ENCODE results near the gene SRPK3. TPM values are rescaled to one million over a fixed set of nuclear protein-coding genes. Genes with fewer than 3 reads are reported as not detected.
A peak's percentile ranks its signal among the peaks of the same experiment; 100 is the strongest.

SRPK3 gene
- polyA plus RNA-seq, 1 donor from 2014 or later = not detected

DNA sequence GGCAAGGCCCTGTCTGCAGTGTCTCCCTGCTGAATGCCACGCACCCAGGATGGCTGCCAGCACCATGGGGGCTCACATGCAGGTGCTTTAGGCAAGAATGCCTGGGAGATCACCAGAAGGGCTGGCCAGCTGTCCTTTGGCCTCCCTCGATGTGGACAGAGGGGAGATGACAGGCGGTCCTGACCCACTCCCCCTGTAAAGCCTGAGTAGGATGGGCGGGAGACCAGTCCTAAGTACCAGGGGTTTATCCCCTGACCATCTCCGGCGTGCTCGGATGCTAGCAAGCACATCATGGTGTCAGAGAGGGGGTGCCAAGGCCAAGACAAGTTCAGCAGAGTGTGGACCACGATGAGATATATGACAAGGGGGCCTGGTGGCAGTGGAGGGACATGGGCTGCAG, 44.2 kb downstream of the SRPK3 start:
- no peaks in the 10 kb centered on the region for H4K20me1 ChIP-seq (ENCODE audit: insufficient read depth)
- H3K79me2 ChIP-seq (replicated peaks; ENCODE audit: insufficient read depth, low read length) = peaks cover 65% of the 10 kb centered on the region
- H3K9ac ChIP-seq (ENCODE audit: low read length) = no peak overlapping the region
- H3K9me2 ChIP-seq (ENCODE audit: insufficient read depth, low read length) = no peaks in the 10 kb centered on the region
- no peak overlapping the region for H3K4me2 ChIP-seq (ENCODE audit: low read length)
- H3K27ac ChIP-seq (ENCODE audit: low read length) = no peak overlapping the region
- TF ChIP-seq EZH2 (IDR thresholded peaks at IDR 0.05; ENCODE audit: borderline replicate concordance, insufficient read depth, low read length, poor library complexity, severe bottlenecking) = no peak
- H3K9me3 ChIP-seq (ENCODE audit: low read length) = no peaks in the 10 kb centered on the region
- no peaks in the 10 kb centered on the region for H3F3A ChIP-seq (ENCODE audit: insufficient read depth, low read length, poor library complexity, severe bottlenecking)
- H3K4me3 ChIP-seq (ENCODE audit: low read length) = no peak overlapping the region
- no peak overlapping the region for H2AFZ ChIP-seq (ENCODE audit: low read depth, low read length)
- no peaks in the 10 kb centered on the region for H3K27me3 ChIP-seq (ENCODE audit: insufficient read depth, low read depth, low read length)
- H3K36me3 ChIP-seq (ENCODE audit: insufficient read depth, low read length) = no peaks in the 10 kb centered on the region

DNA sequence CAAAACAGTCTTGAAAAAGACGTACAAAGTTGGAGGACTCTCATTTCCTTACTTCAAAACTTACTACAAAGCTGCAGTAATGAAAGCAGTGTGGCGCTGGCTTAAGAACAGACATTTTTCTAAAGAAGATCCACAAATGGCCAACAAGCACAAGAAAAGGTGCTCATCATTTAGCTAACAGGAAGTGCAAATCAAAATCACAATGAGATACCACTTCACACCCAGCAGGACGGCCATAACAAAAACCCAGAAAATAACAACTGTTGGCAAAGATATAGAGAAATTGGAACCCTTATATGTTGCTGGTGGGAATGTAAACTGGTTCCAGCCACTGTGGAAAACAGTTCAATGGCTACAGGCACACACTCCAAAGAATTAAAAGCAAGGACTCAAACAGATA, 46.2 kb downstream of the SRPK3 start:
- Histone ChIP-seq H3F3A (ENCODE audit: insufficient read depth, low read length, poor library complexity, severe bottlenecking) (no peaks in the 10 kb centered on the region), H4K20me1 (ENCODE audit: insufficient read depth) (no peaks in the 10 kb centered on the region), H2AFZ (ENCODE audit: low read depth, low read length) (no peak overlapping the region), H3K9ac (ENCODE audit: low read length) (no peak overlapping the region), H3K4me2 (ENCODE audit: low read length) (peak overlapping the region; percentile 39), H3K27ac (ENCODE audit: low read length) (no peak overlapping the region), H3K27me3 (ENCODE audit: insufficient read depth, low read depth, low read length) (no peaks in the 10 kb centered on the region), H3K4me3 (ENCODE audit: low read length) (peak overlapping the region; percentile 81), H3K36me3 (ENCODE audit: insufficient read depth, low read length) (no peaks in the 10 kb centered on the region), H3K9me3 (ENCODE audit: low read length) (no peaks in the 10 kb centered on the region), H3K79me2 (replicated peaks; ENCODE audit: insufficient read depth, low read length) (peaks cover 52% of the 10 kb centered on the region), H3K9me2 (ENCODE audit: insufficient read depth, low read length) (no peaks in the 10 kb centered on the region)
- TF ChIP-seq EP300 (conservative IDR thresholded peaks at IDR 0.05; ENCODE audit: poor library complexity, severe bottlenecking) = no peak
- TF ChIP-seq SMC3 (conservative IDR thresholded peaks at IDR 0.05; ENCODE audit: poor library complexity) = no peak

DNA sequence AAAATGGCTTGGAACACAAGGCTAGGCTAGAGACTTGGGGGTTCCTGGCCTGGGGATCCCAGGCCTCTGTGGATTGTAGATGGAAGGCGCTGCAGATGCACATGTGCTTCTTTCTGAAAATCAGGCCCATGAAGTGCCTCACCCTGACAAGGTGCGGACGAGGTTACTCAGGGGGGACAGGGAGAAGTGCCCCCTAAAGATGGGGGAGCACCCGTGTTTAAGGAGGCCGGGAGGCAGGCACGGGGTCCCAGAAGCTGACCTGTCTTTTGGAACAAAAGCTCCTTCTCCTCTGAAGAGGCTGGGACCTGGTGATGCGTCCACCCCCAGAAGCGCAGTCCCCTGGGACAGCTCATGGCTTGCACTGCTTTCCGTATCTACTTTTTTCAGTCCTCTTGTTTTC, 47.1 kb downstream of the SRPK3 start:
- Histone ChIP-seq H3K79me2 (replicated peaks; ENCODE audit: insufficient read depth, low read length) (peaks cover 44% of the 10 kb centered on the region), H3K4me3 (ENCODE audit: low read length) (peak overlapping the region; percentile 81), H3K27ac (ENCODE audit: low read length) (peak overlapping the region; percentile 88), H4K20me1 (ENCODE audit: insufficient read depth) (no peaks in the 10 kb centered on the region), H3K27me3 (ENCODE audit: insufficient read depth, low read depth, low read length) (no peaks in the 10 kb centered on the region), H3F3A (ENCODE audit: insufficient read depth, low read length, poor library complexity, severe bottlenecking) (no peaks in the 10 kb centered on the region), H3K9ac (ENCODE audit: low read length) (peak overlapping the region; percentile 91), H2AFZ (ENCODE audit: low read depth, low read length) (no peak overlapping the region), H3K4me2 (ENCODE audit: low read length) (peak overlapping the region; percentile 39), H3K9me3 (ENCODE audit: low read length) (no peaks in the 10 kb centered on the region), H3K9me2 (ENCODE audit: insufficient read depth, low read length) (no peaks in the 10 kb centered on the region), H3K36me3 (ENCODE audit: insufficient read depth, low read length) (no peaks in the 10 kb centered on the region)
- TF ChIP-seq EZH2 (IDR thresholded peaks at IDR 0.05; ENCODE audit: borderline replicate concordance, insufficient read depth, low read length, poor library complexity, severe bottlenecking) = no peak

DNA sequence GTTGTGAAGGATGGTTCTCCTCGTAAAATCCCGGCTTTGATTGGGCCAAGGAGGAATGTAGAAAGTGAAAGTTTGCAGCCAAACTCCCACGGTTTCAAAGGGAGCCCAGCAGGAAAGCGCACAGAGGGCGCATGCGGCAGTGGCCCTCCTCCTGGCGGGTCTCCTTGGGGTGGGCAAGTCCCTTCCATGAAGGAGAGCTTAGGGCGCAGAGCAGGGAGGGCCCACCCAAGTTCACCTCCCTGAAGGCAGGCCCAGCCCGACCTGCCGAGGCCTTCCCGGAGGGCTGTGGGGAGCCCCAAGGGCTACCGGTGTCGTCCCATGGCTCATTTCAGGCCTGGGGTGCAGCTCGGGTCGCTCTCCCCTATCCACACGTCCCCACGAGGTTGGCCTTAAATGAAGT, 47.5 kb downstream of the SRPK3 start:
- peak overlapping the region; percentile 88 for H3K27ac ChIP-seq (ENCODE audit: low read length)
- H3K9ac ChIP-seq (ENCODE audit: low read length) = peak overlapping the region; percentile 91
- no peak overlapping the region for H2AFZ ChIP-seq (ENCODE audit: low read depth, low read length)
- H3K4me2 ChIP-seq (ENCODE audit: low read length) = peak overlapping the region; percentile 39
- H3F3A ChIP-seq (ENCODE audit: insufficient read depth, low read length, poor library complexity, severe bottlenecking) = no peaks in the 10 kb centered on the region
- H3K4me3 ChIP-seq (ENCODE audit: low read length) = peak overlapping the region; percentile 81
- no peaks in the 10 kb centered on the region for H3K27me3 ChIP-seq (ENCODE audit: insufficient read depth, low read depth, low read length)
- peaks cover 43% of the 10 kb centered on the region for H3K79me2 ChIP-seq (replicated peaks; ENCODE audit: insufficient read depth, low read length)
- no peaks in the 10 kb centered on the region for H3K9me3 ChIP-seq (ENCODE audit: low read length)
- H4K20me1 ChIP-seq (ENCODE audit: insufficient read depth) = no peaks in the 10 kb centered on the region
- H3K36me3 ChIP-seq (ENCODE audit: insufficient read depth, low read length) = no peaks in the 10 kb centered on the region
- TF ChIP-seq MXI1 (conservative IDR thresholded peaks at IDR 0.05; ENCODE audit: poor library complexity, severe bottlenecking) (peak; percentile 15), EP300 (conservative IDR thresholded peaks at IDR 0.05; ENCODE audit: poor library complexity, severe bottlenecking) (no peak)
- no peaks in the 10 kb centered on the region for H3K9me2 ChIP-seq (ENCODE audit: insufficient read depth, low read length)
